ENCODE measurements around the gene GAK. TPM values are rescaled to one million over a fixed set of nuclear protein-coding genes. Genes with fewer than 3 reads are reported as not detected.

GAK gene
- total and polyA plus RNA-seq, 2 donors from 2014 or later, result 92.0 to 124 TPM

DNA sequence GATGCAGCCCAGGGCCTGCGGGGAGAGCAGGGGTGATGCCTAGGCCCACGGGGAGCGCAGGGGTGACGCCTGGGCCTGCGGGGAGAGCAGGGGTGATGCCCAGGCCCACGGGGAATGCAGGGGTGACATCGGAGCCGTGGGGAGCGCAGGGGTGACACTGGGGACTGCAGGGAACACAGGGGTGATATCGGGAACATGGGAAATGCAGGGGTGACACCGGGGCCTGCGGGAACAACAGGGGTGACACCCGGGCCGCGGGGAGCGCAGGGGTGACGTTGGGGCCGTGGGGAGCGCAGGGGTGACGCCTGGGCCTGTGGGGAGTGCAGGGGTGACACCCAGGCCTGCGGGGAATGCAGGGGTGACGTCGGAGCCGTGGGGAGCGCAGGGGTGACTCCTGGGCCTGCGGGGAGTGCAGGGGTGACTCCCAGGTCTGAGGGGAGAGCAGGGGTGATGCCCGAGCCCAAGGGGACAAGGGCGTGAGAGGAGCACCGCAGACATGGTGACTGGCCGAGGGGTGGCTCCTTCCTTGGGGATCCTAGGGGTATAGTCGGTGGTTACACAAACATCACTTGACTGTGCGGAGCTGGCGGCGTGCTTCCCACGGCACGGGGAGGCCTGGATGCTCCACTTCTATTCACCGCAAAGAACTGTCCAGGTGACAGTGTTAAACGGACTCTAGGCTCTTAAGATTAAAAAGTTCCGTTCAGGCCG is 38.0 kb downstream of the GAK start:
- Histone ChIP-seq H3K9ac (ENCODE audit: low read length in 3 of 3) (no peak overlapping the region), H3K4me1 (ENCODE audit: control insufficient read depth in 2 of 3, insufficient read depth in 2 of 3, low read depth in 1 of 3, low read length in 3 of 3) (no peaks in the 10 kb centered on the region), H3K27me3 (ENCODE audit: control insufficient read depth, insufficient read depth, low read length) (no peaks in the 10 kb centered on the region), H3K27ac (ENCODE audit: low read depth in 2 of 2, low read length in 2 of 2) (no peak overlapping the region), H3K9me3 (ENCODE audit: control insufficient read depth in 2 of 3, insufficient read depth in 1 of 3, low read length in 3 of 3) (no peaks in the 10 kb centered on the region), H3K36me3 (ENCODE audit: control insufficient read depth in 2 of 3, insufficient read depth in 3 of 3, low read length in 3 of 3) (peaks cover 0 to 12% (median 10%) of the 10 kb centered on the region in 3 donors), H3K4me3 (ENCODE audit: low read length in 3 of 3) (no peak overlapping the region)
- TF ChIP-seq, protein P1, sequence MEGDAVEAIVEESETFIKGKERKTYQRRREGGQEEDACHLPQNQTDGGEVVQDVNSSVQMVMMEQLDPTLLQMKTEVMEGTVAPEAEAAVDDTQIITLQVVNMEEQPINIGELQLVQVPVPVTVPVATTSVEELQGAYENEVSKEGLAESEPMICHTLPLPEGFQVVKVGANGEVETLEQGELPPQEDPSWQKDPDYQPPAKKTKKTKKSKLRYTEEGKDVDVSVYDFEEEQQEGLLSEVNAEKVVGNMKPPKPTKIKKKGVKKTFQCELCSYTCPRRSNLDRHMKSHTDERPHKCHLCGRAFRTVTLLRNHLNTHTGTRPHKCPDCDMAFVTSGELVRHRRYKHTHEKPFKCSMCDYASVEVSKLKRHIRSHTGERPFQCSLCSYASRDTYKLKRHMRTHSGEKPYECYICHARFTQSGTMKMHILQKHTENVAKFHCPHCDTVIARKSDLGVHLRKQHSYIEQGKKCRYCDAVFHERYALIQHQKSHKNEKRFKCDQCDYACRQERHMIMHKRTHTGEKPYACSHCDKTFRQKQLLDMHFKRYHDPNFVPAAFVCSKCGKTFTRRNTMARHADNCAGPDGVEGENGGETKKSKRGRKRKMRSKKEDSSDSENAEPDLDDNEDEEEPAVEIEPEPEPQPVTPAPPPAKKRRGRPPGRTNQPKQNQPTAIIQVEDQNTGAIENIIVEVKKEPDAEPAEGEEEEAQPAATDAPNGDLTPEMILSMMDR (IDR thresholded peaks at IDR 0.05; ENCODE audit: borderline replicate concordance, extremely low read depth, insufficient read depth), result no peak
- FAIRE-seq (no peak), DNase-seq (no peak)
- intact Hi-C loops (cut with DNase I), result no loop called here

DNA sequence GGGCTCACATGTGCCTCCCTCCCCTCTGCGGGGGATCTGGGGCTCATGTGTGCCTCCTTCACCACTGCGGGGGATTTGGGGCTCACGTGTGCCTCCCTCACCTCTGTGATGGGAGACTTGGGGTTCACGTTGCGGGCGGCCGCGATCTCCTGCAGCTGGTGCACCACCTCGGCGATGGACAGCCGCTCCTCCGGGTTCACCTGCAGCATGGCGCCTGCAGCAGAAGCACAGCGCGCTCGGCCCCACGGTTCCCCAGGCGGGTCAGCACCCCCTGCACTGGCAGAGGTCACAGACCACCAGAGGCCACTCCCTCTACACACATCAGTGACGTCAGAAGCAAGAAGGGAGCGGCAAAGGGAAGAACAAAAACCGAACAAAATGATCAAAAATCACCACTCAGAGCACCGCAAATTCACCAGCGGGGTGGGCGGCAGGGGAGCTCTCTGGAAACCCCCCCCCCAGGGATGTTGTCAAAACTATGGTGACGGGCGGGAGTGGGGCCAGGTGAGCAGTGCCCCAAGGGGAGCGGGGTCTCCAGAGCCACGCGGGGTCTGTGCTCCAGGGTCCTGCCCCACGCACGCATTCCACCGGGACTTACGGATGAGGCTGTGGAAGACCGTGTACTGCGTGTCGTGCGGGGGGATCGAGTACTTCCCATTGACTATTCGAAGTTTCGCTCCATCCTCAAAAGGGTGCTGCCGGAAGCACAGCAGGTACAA is 38.7 kb downstream of the GAK start:
- Histone ChIP-seq H3K9ac (ENCODE audit: low read length in 3 of 3) (no peak overlapping the region), H3K36me3 (ENCODE audit: control insufficient read depth in 2 of 3, insufficient read depth in 3 of 3, low read length in 3 of 3) (peaks cover 0 to 15% (median 10%) of the 10 kb centered on the region in 3 donors), H3K4me3 (ENCODE audit: low read length in 3 of 3) (no peak overlapping the region), H3K9me3 (ENCODE audit: control insufficient read depth in 2 of 3, insufficient read depth in 1 of 3, low read length in 3 of 3) (no peaks in the 10 kb centered on the region), H3K4me1 (ENCODE audit: control insufficient read depth in 2 of 3, insufficient read depth in 2 of 3, low read depth in 1 of 3, low read length in 3 of 3) (no peaks in the 10 kb centered on the region), H3K27ac (ENCODE audit: low read depth in 2 of 2, low read length in 2 of 2) (no peak overlapping the region), H3K27me3 (ENCODE audit: control insufficient read depth, insufficient read depth, low read length) (no peaks in the 10 kb centered on the region)
- intact Hi-C loops (cut with DNase I), result no loop called here
- FAIRE-seq, result no peak
- TF ChIP-seq, protein P1 (IDR thresholded peaks at IDR 0.05; ENCODE audit: borderline replicate concordance, extremely low read depth, insufficient read depth), result no peak
- no peak for DNase-seq

DNA sequence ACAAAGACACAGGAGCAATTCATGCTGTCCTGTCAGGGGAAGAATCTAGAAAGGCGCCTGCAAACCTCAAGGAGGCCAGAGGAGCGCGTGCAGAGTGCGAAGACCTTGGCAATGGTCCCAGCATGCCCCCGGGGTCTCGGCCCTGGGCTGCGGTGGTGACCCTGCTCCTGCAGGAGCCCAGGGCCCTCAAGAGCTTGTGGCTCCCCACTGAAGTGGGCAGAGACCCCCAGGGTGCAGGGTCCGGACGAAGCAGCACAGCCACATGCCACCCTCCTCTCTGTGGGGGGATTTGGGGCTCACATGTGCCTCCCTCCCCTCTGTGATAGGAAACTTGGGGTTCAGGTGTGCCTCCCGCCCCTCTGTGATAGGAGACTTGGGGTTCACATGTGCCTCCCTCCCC is 39.3 kb downstream of the GAK start:
- Histone ChIP-seq H3K27me3 (ENCODE audit: control insufficient read depth, insufficient read depth, low read length) (no peaks in the 10 kb centered on the region), H3K9ac (ENCODE audit: low read length in 3 of 3) (no peak overlapping the region), H3K4me1 (ENCODE audit: control insufficient read depth in 2 of 3, insufficient read depth in 2 of 3, low read depth in 1 of 3, low read length in 3 of 3) (no peaks in the 10 kb centered on the region), H3K9me3 (ENCODE audit: control insufficient read depth in 2 of 3, insufficient read depth in 1 of 3, low read length in 3 of 3) (no peaks in the 10 kb centered on the region), H3K4me3 (ENCODE audit: low read length in 3 of 3) (no peak overlapping the region), H3K36me3 (ENCODE audit: control insufficient read depth in 2 of 3, insufficient read depth in 3 of 3, low read length in 3 of 3) (peaks cover under 1 to 21% (median 12%) of the 10 kb centered on the region in 3 donors), H3K27ac (ENCODE audit: low read depth in 2 of 2, low read length in 2 of 2) (no peak overlapping the region)
- TF ChIP-seq, protein P1 (IDR thresholded peaks at IDR 0.05; ENCODE audit: borderline replicate concordance, extremely low read depth, insufficient read depth), result no peak
- intact Hi-C loops (cut with DNase I), result no loop called here
- FAIRE-seq (no peak), DNase-seq (no peak)
